ENCODE results near the gene USP9X.
"Not testable (repeated sequence)": the region's sequence is repeated elsewhere in the genome, so short reads cannot be mapped to it uniquely, and the experiment has no call there.

DNA sequence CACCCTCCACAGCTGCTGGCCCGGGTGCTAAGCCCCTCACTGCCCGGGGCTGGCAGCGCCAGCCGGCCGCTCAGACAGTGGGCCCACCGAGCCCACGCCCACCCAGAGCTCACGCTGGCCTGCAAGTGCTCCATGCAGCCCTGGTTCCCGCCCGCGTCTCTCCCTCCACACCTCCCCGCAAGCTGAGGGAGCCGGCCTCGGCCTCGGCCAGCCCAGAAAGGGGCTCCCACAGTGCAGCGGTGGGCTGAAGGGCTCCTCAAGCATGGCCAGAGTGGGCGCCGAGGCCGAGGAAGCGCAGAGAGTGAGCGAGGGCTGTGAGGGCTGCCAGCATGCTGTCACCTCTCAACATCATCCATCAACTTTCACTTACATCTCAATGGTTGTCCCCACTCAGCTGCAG lies 200.7 kb downstream of the USP9X start:
- TF ChIP-seq, protein P1, sequence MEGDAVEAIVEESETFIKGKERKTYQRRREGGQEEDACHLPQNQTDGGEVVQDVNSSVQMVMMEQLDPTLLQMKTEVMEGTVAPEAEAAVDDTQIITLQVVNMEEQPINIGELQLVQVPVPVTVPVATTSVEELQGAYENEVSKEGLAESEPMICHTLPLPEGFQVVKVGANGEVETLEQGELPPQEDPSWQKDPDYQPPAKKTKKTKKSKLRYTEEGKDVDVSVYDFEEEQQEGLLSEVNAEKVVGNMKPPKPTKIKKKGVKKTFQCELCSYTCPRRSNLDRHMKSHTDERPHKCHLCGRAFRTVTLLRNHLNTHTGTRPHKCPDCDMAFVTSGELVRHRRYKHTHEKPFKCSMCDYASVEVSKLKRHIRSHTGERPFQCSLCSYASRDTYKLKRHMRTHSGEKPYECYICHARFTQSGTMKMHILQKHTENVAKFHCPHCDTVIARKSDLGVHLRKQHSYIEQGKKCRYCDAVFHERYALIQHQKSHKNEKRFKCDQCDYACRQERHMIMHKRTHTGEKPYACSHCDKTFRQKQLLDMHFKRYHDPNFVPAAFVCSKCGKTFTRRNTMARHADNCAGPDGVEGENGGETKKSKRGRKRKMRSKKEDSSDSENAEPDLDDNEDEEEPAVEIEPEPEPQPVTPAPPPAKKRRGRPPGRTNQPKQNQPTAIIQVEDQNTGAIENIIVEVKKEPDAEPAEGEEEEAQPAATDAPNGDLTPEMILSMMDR (IDR thresholded peaks at IDR 0.05; ENCODE audit: extremely low read depth in 1 of 2, insufficient read depth in 1 of 2, low read depth in 1 of 2, low read length in 2 of 2): not testable (repeated sequence)
- TF ChIP-seq, protein P2, sequence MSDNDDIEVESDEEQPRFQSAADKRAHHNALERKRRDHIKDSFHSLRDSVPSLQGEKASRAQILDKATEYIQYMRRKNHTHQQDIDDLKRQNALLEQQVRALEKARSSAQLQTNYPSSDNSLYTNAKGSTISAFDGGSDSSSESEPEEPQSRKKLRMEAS (IDR thresholded peaks at IDR 0.05; ENCODE audit: insufficient read depth, insufficient read length): not testable (repeated sequence)
- TF ChIP-seq JUN (IDR thresholded peaks at IDR 0.05; ENCODE audit: borderline replicate concordance, insufficient read depth, insufficient read length, low read depth); EZH2 (IDR thresholded peaks at IDR 0.05; ENCODE audit: borderline replicate concordance, low read depth, low read length, severe bottlenecking); POLR2A (IDR thresholded peaks at IDR 0.05; ENCODE audit: low read depth, low read length); POLR2AphosphoS5 (IDR thresholded peaks at IDR 0.05; ENCODE audit: insufficient read depth, low read depth, low read length): not testable (repeated sequence)
